Progenitor cell of endocrine pancreas (in vitro differentiated cells): ENCODE data around the gene ANAPC13. TPM values are rescaled to one million over a fixed set of nuclear protein-coding genes. Genes with fewer than 3 reads are reported as not detected.

Experiments used
- DNase-seq: peaks from one replicate; pipeline ENCODE4 v3.0.0; 2021; ENCODE audit warnings: low spot score; ENCODE audit not compliant: unreplicated experiment
- H3K27ac Mint-ChIP-seq: 2 replicates; pipeline ENCODE4 v1.8.0; 2021; ENCODE audit warnings: mild to moderate bottlenecking, moderate library complexity, mixed read lengths
- H3K27me3 Mint-ChIP-seq: 2 replicates; pipeline ENCODE4 v1.8.0; 2021; ENCODE audit warnings: mixed read lengths
- H3K36me3 Mint-ChIP-seq: 2 replicates; pipeline ENCODE4 v1.8.0; 2022; ENCODE audit warnings: mixed read lengths; ENCODE audit not compliant: insufficient read depth
- H3K4me1 Mint-ChIP-seq: 2 replicates; pipeline ENCODE4 v1.8.0; 2021; ENCODE audit warnings: low read depth, mixed read lengths
- H3K4me3 Mint-ChIP-seq: 2 replicates; pipeline ENCODE4 v1.8.0; 2021; ENCODE audit warnings: low read depth, mild to moderate bottlenecking, moderate library complexity, mixed read lengths
- H3K9me3 Mint-ChIP-seq: 2 replicates; pipeline ENCODE4 v1.8.0; 2021; ENCODE audit warnings: low read depth, mixed read lengths
- CTCF ChIP-seq: fragments of 200-600 bp; sonication (generic); IDR thresholded peaks from one replicate; pipeline ENCODE4 v1.5.0; 2021; ENCODE audit warnings: antibody characterized with exemption, mild to moderate bottlenecking; ENCODE audit not compliant: unreplicated experiment
- long read RNA-seq: library from polyadenylated mRNA; unstranded; transcript quantifications from one replicate; pipeline ENCODE4 v2.0.0, GENCODE V29; 2020
- total RNA-seq: library from RNA; stranded (reverse); gene quantifications from 2 replicates; pipeline ENCODE4 v1.2.1, GENCODE V29; 2021

The ANAPC13 gene
- 63.9 and 67.0 TPM in 2 replicates for total RNA-seq
- long read RNA-seq, transcript ANAPC13-201 (3 exons, 1,209 nt): minor isoform, 69 of 157 reads
- long read RNA-seq, transcript ANAPC13-204 (3 exons, 1,840 nt): major isoform, 74 of 157 reads
- long read RNA-seq, transcript ANAPC13-206 (3 exons, 1,420 nt): minor isoform, 8 of 157 reads
- long read RNA-seq, partial matches to known transcripts: 0 of 157 reads
- long read RNA-seq, other reads (novel, unspliced or antisense): 5 of 157 reads

- peak; percentile 76 for DNase-seq
- peak within 1 kb of the TSS; percentile 97 for H3K27ac Mint-ChIP-seq
- H3K36me3 Mint-ChIP-seq: peaks cover 13% of the 10 kb centered on the region
- peak within 1 kb of the TSS; percentile 99 for H3K4me3 Mint-ChIP-seq
- peaks cover 24% of the 10 kb centered on the region for H3K4me1 Mint-ChIP-seq
- TF ChIP-seq CTCF: no peak
- H3K9me3 Mint-ChIP-seq: no peaks in the 10 kb centered on the region
- no peaks in the 10 kb centered on the region for H3K27me3 Mint-ChIP-seq
Measured at GRCh38 chr3:134485718-134486576, at the start of gene ANAPC13, which contains the start of gene CEP63. Gene ANAPC13 (minus strand): TSS chr3:134485985. CDS start chr3:134482904, 3,081 bp downstream. Gene CEP63 (plus strand): TSS chr3:134486057. CDS start chr3:134495321, 9,264 bp downstream.

- H3K36me3 Mint-ChIP-seq: peaks cover 7% of the 10 kb centered on the region
- H3K27me3 Mint-ChIP-seq: no peaks in the 10 kb centered on the region
- H3K4me1 Mint-ChIP-seq: no peaks in the 10 kb centered on the region
- H3K27ac Mint-ChIP-seq: no peak overlapping the region
- H3K9me3 Mint-ChIP-seq: no peaks in the 10 kb centered on the region
- DNase-seq: no peak
- no peak overlapping the region for H3K4me3 Mint-ChIP-seq
- TF ChIP-seq CTCF: no peak
Measured at GRCh38 chr3:134535186-134535970, 49.6 kb upstream of the ANAPC13 start.

- TF ChIP-seq CTCF: no peak
- H3K9me3 Mint-ChIP-seq: no peaks in the 10 kb centered on the region
- no peak for DNase-seq
- H3K4me1 Mint-ChIP-seq: no peaks in the 10 kb centered on the region
- H3K27ac Mint-ChIP-seq: no peak overlapping the region
- H3K36me3 Mint-ChIP-seq: peaks cover 7% of the 10 kb centered on the region
- H3K4me3 Mint-ChIP-seq: no peak overlapping the region
- H3K27me3 Mint-ChIP-seq: no peaks in the 10 kb centered on the region
Measured at GRCh38 chr3:134533493-134533892, 47.7 kb upstream of the ANAPC13 start.

GRCh38 chr3:134527538-134528186 lies 41.9 kb upstream of the ANAPC13 start:
- no peaks in the 10 kb centered on the region for H3K27me3 Mint-ChIP-seq
- H3K27ac Mint-ChIP-seq: no peak overlapping the region
- peaks cover 30% of the 10 kb centered on the region for H3K36me3 Mint-ChIP-seq
- no peaks in the 10 kb centered on the region for H3K4me1 Mint-ChIP-seq
- H3K4me3 Mint-ChIP-seq: no peak overlapping the region
- no peak for TF ChIP-seq CTCF
- no peak for DNase-seq
- H3K9me3 Mint-ChIP-seq: peaks cover 37% of the 10 kb centered on the region
